MM.1S (cell line): Measurements from ENCODE around the gene GPR161.

Source experiments
- CTCF ChIP-seq: fragments of 300-600 bp; sonication (generic); IDR thresholded peaks from 2 replicates; pipeline ENCODE4 v1.5.1; 2016; ENCODE audit warnings: antibody characterized with exemption, low read length, mixed read lengths
- EZH2 ChIP-seq: fragments of 300-600 bp; sonication (generic); optimal IDR thresholded peaks from 2 replicates; pipeline ENCODE3; 2017; ENCODE audit warnings: low read depth, mild to moderate bottlenecking, antibody characterized with exemption, low read length, mixed read lengths

GRCh38 chr1:168125051-168125450 lies 11.7 kb downstream of the GPR161 start:
- TF ChIP-seq EZH2: no peak
- TF ChIP-seq CTCF: no peak
